GM12872 (cell line): ENCODE measurements around the gene NUS1.

ENCODE experiments used
- CTCF ChIP-seq: IDR thresholded peaks from 3 replicates; pipeline ENCODE4 v1.5.1; 2011; ENCODE audit warnings: low read depth, mild to moderate bottlenecking, low read length, moderate library complexity; ENCODE audit not compliant: insufficient read depth

Gene NUS1

GRCh38 chr6:117687021-117687648, 11.9 kb downstream of the NUS1 start:
- TF ChIP-seq CTCF: no peak

- no peak for TF ChIP-seq CTCF
Measured at GRCh38 chr6:117706504-117706903, 31.2 kb downstream of the NUS1 start.

- peak; percentile 37; the same call in 1 of the 3 replicates for TF ChIP-seq CTCF
Measured at GRCh38 chr6:117711369-117711768, 36.1 kb downstream of the NUS1 start.

- no peak for TF ChIP-seq CTCF
Measured at GRCh38 chr6:117718895-117719294, 43.6 kb downstream of the NUS1 start.

- TF ChIP-seq CTCF: no peak
Measured at GRCh38 chr6:117728626-117729025, 53.4 kb downstream of the NUS1 start.

- no peak for TF ChIP-seq CTCF
Measured at GRCh38 chr6:117729613-117730012, 54.3 kb downstream of the NUS1 start.

GRCh38 chr6:117733341-117733740, 58.1 kb downstream of the NUS1 start:
- TF ChIP-seq CTCF: no peak
